Natural killer cell (primary cell): ENCODE measurements around the gene JAKMIP1. TPM values are rescaled to one million over a fixed set of nuclear protein-coding genes. Genes with fewer than 3 reads are reported as not detected.

Source experiments
- ATAC-seq, 3 donors: fragments of 150-1000 bp in 2 of 3; fragments of 200-7000 bp in 1 of 3; cut with Tn5 transposase; 1 replicate in 1 of 3; 2 replicates in 2 of 3; pipeline ENCODE4 v1.10.0; 2021; ENCODE audit warnings: mild to moderate bottlenecking in 2 of 3, moderate library complexity in 2 of 3
- DNase-seq, 2 donors: peaks; one replicate each; pipeline versions ENCODE4 v3.0.0 to v3.0.0-alpha.2; 2013 to 2021; ENCODE audit warnings: mixed read lengths in 1 of 2
- H3K27ac ChIP-seq: one replicate; pipeline ENCODE4 v1.5.1; 2013; ENCODE audit warnings: mild to moderate bottlenecking, low read length
- H3K27me3 ChIP-seq: one replicate; pipeline ENCODE4 v1.6.1; 2013; ENCODE audit warnings: low read length; ENCODE audit not compliant: control insufficient read depth, insufficient read depth
- H3K36me3 ChIP-seq: one replicate; pipeline ENCODE4 v1.6.1; 2013; ENCODE audit warnings: low read length; ENCODE audit not compliant: control insufficient read depth, insufficient read depth
- H3K4me1 ChIP-seq: one replicate; pipeline ENCODE4 v1.6.1; 2013; ENCODE audit warnings: low read length; ENCODE audit not compliant: control insufficient read depth, insufficient read depth
- H3K4me3 ChIP-seq: one replicate; pipeline ENCODE4 v1.5.1; 2013; ENCODE audit warnings: low read length
- H3K9me3 ChIP-seq: one replicate; pipeline ENCODE4 v1.6.1; 2013; ENCODE audit warnings: low read length; ENCODE audit not compliant: control insufficient read depth, insufficient read depth
- H3K27ac Mint-ChIP-seq, 2 donors: one replicate each; pipeline ENCODE4 v1.8.0; 2022; ENCODE audit warnings: mild to moderate bottlenecking in 2 of 2, mixed read lengths in 2 of 2, moderate library complexity in 1 of 2
- H3K27me3 Mint-ChIP-seq, 2 donors: one replicate each; pipeline ENCODE4 v1.8.0; 2022; ENCODE audit warnings: low read depth in 2 of 2, mixed read lengths in 2 of 2
- H3K36me3 Mint-ChIP-seq: one replicate; pipeline ENCODE4 v1.8.0; 2022; ENCODE audit warnings: mixed read lengths
- H3K4me1 Mint-ChIP-seq, 2 donors: one replicate each; pipeline ENCODE4 v1.8.0; 2022; ENCODE audit warnings: mixed read lengths in 2 of 2
- H3K4me3 Mint-ChIP-seq: one replicate; pipeline ENCODE4 v1.8.0; 2022; ENCODE audit warnings: mild to moderate bottlenecking, moderate library complexity, mixed read lengths
- H3K9me3 Mint-ChIP-seq, 2 donors: one replicate each; pipeline ENCODE4 v1.8.0; 2022; ENCODE audit warnings: mixed read lengths in 2 of 2
- WGBS: methylation state at CpG from one replicate; pipeline ENCODE4 v1.1.7; 2013; ENCODE audit warnings: missing lambda C conversion rate; ENCODE audit not compliant: insufficient coverage; 5-methylcytosine and 5-hydroxymethylcytosine counted together
- intact Hi-C: fragments of 100-400 bp; cut with micrococcal nuclease; formaldehyde crosslinking; loops from one replicate; pipeline ENCODE4 v1.14.2; 2022
- total RNA-seq, 4 donors: library from RNA; stranded (reverse); fragments of 120-200 nt in 1 of 4; gene quantifications; one replicate each; pipeline versions ENCODE4 v1.2.3 to v1.2.4, GENCODE V29; 2013 to 2022
- TF ChIP-seq, protein P1 (sequence below): fragments of 200-600 bp; IDR thresholded peaks from one replicate; pipeline ENCODE4 v1.8.0; 2022; ENCODE audit warnings: antibody characterized with exemption

Gene JAKMIP1
- total RNA-seq, 3 donors from 2014 or later (not counting 1 experiment from before 2014, with no cell fraction given) = 8.8 to 21.8 (median 16.4) TPM

DNA sequence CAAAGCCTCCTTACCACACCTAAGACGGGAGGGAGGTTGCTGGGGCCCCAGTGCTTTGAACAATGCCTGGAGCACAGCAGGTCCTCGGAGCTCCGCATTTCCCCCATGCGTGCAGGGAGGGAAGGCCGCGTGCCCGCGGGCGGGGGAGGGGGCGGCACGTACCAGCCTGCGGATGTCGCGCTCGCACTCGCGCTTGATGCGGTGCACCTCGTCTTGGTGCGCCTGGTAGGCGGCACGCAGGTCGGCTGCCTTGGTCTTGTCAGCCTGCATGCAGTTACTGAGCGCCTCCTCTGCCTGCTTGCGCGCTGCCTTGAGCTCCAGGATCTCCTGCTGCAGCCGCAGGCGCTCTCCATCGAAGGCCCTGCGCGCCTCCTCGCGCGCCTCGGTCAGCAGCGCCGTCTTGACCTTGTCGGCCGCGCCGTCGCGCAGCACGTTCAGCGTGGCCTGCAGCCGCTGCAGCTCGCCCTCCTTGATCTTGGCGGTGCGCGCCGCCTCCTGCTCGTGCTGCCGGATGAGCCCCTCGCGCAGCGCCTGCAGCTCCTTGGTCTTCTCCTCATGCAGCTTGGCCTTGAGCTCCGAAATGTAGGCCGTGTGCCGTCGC, 94.9 kb downstream of the JAKMIP1 start:
- H3K4me3 ChIP-seq = no peak overlapping the region
- no peaks in the 10 kb centered on the region for H3K9me3 ChIP-seq
- ATAC-seq = no peak
- H3K4me3 Mint-ChIP-seq = no peak overlapping the region
- H3K27ac Mint-ChIP-seq = no peak overlapping the region
- 61% methylated on average over 60 of the region's 60 CpGs for WGBS
- no peak overlapping the region for H3K27ac ChIP-seq
- DNase-seq = no peak
- no peaks in the 10 kb centered on the region for H3K36me3 Mint-ChIP-seq
- no peaks in the 10 kb centered on the region for H3K9me3 Mint-ChIP-seq
- H3K27me3 Mint-ChIP-seq = peaks cover 6 to 24% of the 10 kb centered on the region in 2 donors
- H3K36me3 ChIP-seq = no peaks in the 10 kb centered on the region
- no peaks in the 10 kb centered on the region for H3K4me1 ChIP-seq
- intact Hi-C loops = no loop called here
- no peaks in the 10 kb centered on the region for H3K27me3 ChIP-seq
- TF ChIP-seq, protein P1, sequence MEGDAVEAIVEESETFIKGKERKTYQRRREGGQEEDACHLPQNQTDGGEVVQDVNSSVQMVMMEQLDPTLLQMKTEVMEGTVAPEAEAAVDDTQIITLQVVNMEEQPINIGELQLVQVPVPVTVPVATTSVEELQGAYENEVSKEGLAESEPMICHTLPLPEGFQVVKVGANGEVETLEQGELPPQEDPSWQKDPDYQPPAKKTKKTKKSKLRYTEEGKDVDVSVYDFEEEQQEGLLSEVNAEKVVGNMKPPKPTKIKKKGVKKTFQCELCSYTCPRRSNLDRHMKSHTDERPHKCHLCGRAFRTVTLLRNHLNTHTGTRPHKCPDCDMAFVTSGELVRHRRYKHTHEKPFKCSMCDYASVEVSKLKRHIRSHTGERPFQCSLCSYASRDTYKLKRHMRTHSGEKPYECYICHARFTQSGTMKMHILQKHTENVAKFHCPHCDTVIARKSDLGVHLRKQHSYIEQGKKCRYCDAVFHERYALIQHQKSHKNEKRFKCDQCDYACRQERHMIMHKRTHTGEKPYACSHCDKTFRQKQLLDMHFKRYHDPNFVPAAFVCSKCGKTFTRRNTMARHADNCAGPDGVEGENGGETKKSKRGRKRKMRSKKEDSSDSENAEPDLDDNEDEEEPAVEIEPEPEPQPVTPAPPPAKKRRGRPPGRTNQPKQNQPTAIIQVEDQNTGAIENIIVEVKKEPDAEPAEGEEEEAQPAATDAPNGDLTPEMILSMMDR = no peak
- H3K4me1 Mint-ChIP-seq = peaks cover 0 to 4% of the 10 kb centered on the region in 2 donors

DNA sequence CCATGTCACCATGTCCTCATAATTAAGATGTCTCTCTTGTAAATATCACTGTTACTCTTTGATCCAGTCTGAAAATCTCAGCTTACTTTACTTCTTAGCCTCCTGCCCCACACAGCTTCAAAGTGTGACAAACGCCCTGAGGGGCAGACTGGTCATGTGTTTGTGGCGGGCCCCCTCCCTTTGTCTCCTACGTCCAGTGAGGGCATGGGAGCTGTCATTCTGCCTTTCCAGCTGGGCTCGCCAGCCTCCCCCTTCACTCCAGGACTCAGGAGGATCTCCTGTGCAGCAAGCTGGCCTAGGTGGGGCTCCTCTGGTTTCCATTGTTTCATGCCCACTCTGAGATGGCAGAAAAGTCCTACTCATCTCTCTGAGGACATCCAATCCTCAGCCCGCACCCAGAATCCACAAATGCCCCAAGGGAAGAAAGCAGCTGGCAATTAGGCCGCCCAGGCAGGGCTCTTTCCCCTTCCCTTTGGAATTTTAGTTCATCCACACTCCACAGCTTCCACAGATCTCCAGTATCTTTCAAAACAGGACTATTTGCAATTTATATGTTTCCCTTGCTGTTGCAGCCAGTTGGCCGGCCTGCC, 95.7 kb downstream of the JAKMIP1 start:
- Mint-ChIP-seq H3K36me3 (no peaks in the 10 kb centered on the region), H3K4me1 (peaks cover 0 to 4% of the 10 kb centered on the region in 2 donors), H3K27ac (no peak overlapping the region), H3K27me3 (peaks cover 6 to 24% of the 10 kb centered on the region in 2 donors), H3K9me3 (no peaks in the 10 kb centered on the region), H3K4me3 (no peak overlapping the region)
- ATAC-seq (no peak), DNase-seq (no peak)
- 71% methylated on average over 7 of the region's 7 CpGs for WGBS
- Histone ChIP-seq H3K27me3 (no peaks in the 10 kb centered on the region), H3K4me3 (no peak overlapping the region), H3K36me3 (no peaks in the 10 kb centered on the region), H3K4me1 (no peaks in the 10 kb centered on the region), H3K27ac (no peak overlapping the region), H3K9me3 (no peaks in the 10 kb centered on the region)
- TF ChIP-seq, protein P1 = no peak
- intact Hi-C loops = no loop called here

GRCh38 chr4:6097581-6097980, 102.8 kb downstream of the JAKMIP1 start:
- H3K27ac Mint-ChIP-seq = no peak overlapping the region
- 98% methylated on average over 5 of the region's 5 CpGs for WGBS

More at GRCh38 chr4:6097581-6097980, 102.8 kb downstream of the JAKMIP1 start:
- H3K27ac ChIP-seq = no peak overlapping the region
- Mint-ChIP-seq H3K4me1 (peaks cover 0 to 6% of the 10 kb centered on the region in 2 donors), H3K4me3 (no peak overlapping the region), H3K36me3 (no peaks in the 10 kb centered on the region), H3K9me3 (no peaks in the 10 kb centered on the region), H3K27me3 (peaks cover 0 to 2% of the 10 kb centered on the region in 2 donors)
- peaks cover under 1% of the 10 kb centered on the region for H3K4me1 ChIP-seq
- H3K9me3 ChIP-seq = no peaks in the 10 kb centered on the region
- TF ChIP-seq, protein P1 = no peak
- no peaks in the 10 kb centered on the region for H3K27me3 ChIP-seq
- intact Hi-C loops = no loop called here
- DNase-seq (no peak), ATAC-seq (no peak)
- no peak overlapping the region for H3K4me3 ChIP-seq
- no peaks in the 10 kb centered on the region for H3K36me3 ChIP-seq
